Left forelimb (tissue), 1 donor: Measurements from ENCODE around the gene R3HDM1.
A peak's percentile ranks its signal among the peaks of the same experiment; 100 is the strongest.
"Not testable (repeated sequence)": the region's sequence is repeated elsewhere in the genome, so short reads cannot be mapped to it uniquely, and the experiment has no call there.

Experiments used
- DNase-seq: peaks from one replicate; pipeline ENCODE4 v3.0.0-alpha.2; 2018; ENCODE audit warnings: low spot score

Gene R3HDM1

DNA sequence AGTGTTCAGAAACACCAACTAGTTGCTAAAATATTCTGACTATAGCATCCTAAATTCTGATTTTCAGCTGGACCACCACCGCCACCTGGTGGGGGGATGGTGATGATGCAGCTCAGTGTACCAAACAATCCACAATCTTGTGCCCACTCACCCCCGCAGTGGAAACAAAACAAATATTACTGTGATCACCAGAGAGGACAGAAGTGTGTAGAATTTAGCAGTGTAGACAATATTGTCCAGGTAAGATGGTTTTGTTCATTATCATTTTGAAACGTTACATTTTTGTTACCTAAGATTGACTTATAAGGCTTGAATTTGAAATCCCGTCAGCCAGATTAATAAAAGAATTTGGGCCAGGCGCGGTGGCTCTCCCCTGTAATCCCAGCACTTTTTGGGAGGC, 178.7 kb downstream of the R3HDM1 start:
- DNase-seq, result peak; percentile 80

GRCh38 chr2:135715086-135715485, 183.8 kb downstream of the R3HDM1 start:
- not testable (repeated sequence) for DNase-seq

GRCh38 chr2:135728064-135728743, 196.9 kb downstream of the R3HDM1 start:
- no peak for DNase-seq

- no peak for DNase-seq
Measured at GRCh38 chr2:135732561-135732960, 201.3 kb downstream of the R3HDM1 start.

- no peak for DNase-seq
Measured at GRCh38 chr2:135733045-135733444, 201.8 kb downstream of the R3HDM1 start.

GRCh38 chr2:135736546-135736945, 205.3 kb downstream of the R3HDM1 start:
- no peak for DNase-seq

DNA sequence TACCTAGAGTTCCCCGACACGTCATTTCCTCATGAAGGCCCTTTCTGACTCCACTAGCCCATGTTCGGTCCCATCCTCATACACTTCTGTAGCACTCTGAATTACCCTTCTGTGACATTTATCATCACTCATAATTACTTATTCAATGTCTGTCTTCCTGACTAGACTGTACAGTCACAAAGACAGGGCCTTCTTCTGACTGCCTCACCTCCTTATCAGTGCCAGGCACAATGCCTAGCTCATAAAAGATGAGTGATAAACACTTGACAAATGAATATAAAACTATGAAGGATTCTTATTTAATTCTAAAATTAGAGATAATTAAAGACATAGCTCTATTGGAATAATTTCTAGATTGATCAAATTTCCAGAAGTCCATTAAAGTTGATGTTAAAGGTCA, 208.9 kb downstream of the R3HDM1 start:
- DNase-seq, result no peak

GRCh38 chr2:135741043-135741394, 209.7 kb downstream of the R3HDM1 start:
- DNase-seq, result no peak

- peak; percentile 96 for DNase-seq
Measured at GRCh38 chr2:135741395-135742324, 210.4 kb downstream of the R3HDM1 start, which contains the start of gene UBXN4. Gene UBXN4 (plus strand): TSS chr2:135741855. CDS start chr2:135741930, 75 bp downstream.

- peak; percentile 80 for DNase-seq
Measured at GRCh38 chr2:135742325-135742757, 211.1 kb downstream of the R3HDM1 start.

GRCh38 chr2:135743860-135744259, 212.6 kb downstream of the R3HDM1 start:
- no peak for DNase-seq

DNA sequence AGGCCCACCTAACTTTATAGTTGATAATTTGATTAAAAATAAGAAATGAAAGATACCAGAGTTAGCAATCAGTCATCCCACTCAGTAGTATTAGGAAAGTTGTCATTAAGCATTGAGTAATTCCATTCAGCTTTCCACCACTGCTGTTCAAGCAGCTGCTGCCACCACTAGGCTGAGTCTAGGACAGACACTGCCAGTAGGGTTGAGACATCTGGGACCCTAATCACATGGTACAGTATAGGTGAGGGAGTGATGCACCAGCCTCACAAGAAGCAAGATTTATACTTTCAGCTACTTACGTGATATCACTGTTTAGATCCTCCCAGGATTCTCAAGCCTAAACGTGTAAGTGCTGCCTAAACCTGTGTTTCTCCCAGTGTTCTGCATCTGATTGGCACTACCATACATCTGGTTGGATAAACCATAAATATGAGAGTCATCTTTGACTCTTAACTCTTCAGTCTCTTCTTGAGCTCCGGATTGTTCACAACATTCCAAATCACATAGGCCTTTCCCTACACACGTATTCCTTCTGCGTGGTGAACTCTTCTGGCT, 213.6 kb downstream of the R3HDM1 start:
- no peak for DNase-seq

DNA sequence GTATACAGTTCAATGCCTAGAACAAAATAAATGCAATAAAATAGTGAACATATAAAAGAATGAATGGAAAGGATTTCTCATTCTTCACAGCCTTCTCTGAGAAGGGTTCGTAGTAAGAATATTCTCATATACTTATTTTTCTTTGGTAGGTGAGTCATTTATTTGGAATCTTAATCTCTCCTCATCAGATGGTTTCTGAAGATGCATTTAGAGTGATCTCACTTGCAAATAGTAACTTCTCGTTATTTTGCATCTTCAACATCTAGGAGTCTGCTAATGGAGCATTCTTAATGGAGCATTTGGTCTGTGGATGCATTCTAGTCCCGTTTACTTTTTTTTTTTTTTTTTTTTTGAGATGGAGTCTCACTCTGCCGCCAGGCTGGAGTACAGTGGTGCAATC, 214.3 kb downstream of the R3HDM1 start:
- no peak for DNase-seq

DNA sequence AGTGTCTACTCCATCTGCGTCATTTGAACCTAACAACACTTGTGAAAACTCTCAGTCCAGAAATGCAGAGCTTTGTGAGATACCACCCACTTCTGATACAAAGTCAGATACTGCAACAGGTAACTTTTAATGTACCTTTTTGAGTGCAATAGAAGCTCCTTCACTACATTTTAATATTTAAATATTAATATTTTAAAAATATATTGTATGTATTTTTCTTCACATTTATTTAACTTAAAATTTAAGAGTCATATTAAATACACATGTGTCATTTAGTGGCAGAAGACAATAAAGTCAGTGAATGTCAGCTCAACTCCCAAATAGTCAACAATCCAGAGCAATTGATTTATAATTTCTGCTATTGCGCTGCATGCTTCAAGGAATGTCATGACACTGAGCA, 224.3 kb downstream of the R3HDM1 start:
- no peak for DNase-seq

- no peak for DNase-seq
Measured at GRCh38 chr2:135756692-135757091, 225.4 kb downstream of the R3HDM1 start.

GRCh38 chr2:135762022-135762421, 230.7 kb downstream of the R3HDM1 start:
- no peak for DNase-seq

- no peak for DNase-seq
Measured at GRCh38 chr2:135762530-135762929, 231.2 kb downstream of the R3HDM1 start.

DNA sequence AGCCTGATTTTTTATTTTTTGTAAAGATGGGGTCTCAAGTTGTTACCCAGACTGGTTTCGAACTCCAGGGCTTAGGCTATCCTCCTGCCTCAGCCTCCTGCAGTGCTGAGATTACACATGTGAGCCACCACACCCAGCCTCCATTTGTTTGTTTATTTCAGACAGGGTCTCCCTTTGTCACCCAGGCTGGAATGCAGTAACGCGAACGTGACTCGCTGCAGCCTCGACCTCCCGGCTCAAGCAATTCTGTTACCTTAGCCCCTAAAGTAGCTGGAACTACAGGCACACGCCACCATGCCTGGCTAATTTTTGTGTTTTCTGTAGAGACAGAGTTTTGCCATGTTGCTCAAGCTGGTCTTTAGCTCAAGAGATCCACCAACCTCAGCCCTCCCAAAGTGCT, 237.6 kb downstream of the R3HDM1 start:
- no peak for DNase-seq

GRCh38 chr2:135773319-135773718, 242.0 kb downstream of the R3HDM1 start:
- no peak for DNase-seq

GRCh38 chr2:135773917-135774316, 242.6 kb downstream of the R3HDM1 start:
- DNase-seq, result no peak
